Kidney (tissue), 14 donors: ENCODE data around the gene KCNMB4. TPM values are rescaled to one million over a fixed set of nuclear protein-coding genes. Genes with fewer than 3 reads are reported as not detected.

Experiments used
- DNase-seq, 5 donors: peaks; one replicate each; pipeline ENCODE4 v3.0.0-alpha.2; 2013 to 2020
- FAIRE-seq: peaks from 2 replicates; lab custom pipeline; 2012; peaks lifted over from hg19 to GRCh38; lab: Jason Lieb, UNC
- H3K27ac ChIP-seq, 2 donors: one replicate each; pipeline ENCODE4 v1.7.0; 2013; ENCODE audit warnings: low read depth in 2 of 2, low read length in 2 of 2, inconsistent platforms in 1 of 2
- H3K27me3 ChIP-seq: one replicate; pipeline ENCODE4 v1.7.1; 2013; ENCODE audit warnings: low read length, inconsistent platforms; ENCODE audit not compliant: control insufficient read depth, insufficient read depth
- H3K36me3 ChIP-seq, 3 donors: one replicate each; pipeline versions ENCODE4 v1.7.0 to v1.7.1; 2013; ENCODE audit warnings: low read length in 3 of 3, control low read depth in 1 of 3, inconsistent platforms in 1 of 3; ENCODE audit not compliant: insufficient read depth in 3 of 3, control insufficient read depth in 2 of 3
- H3K4me1 ChIP-seq, 3 donors: one replicate each; pipeline versions ENCODE4 v1.7.0 to v1.7.1; 2013; ENCODE audit warnings: low read length in 3 of 3, inconsistent platforms in 1 of 3, low read depth in 1 of 3; ENCODE audit not compliant: control insufficient read depth in 2 of 3, insufficient read depth in 2 of 3
- H3K4me3 ChIP-seq, 3 donors: one replicate each; pipeline versions ENCODE4 v1.7.0 to v1.8.1; 2013; ENCODE audit warnings: low read length in 3 of 3, control low read depth in 1 of 3, inconsistent platforms in 1 of 3
- H3K9ac ChIP-seq, 3 donors: one replicate each; pipeline versions ENCODE4 v1.7.0 to v1.7.1; 2013; ENCODE audit warnings: low read length in 3 of 3, control low read depth in 1 of 3, inconsistent platforms in 1 of 3
- H3K9me3 ChIP-seq, 3 donors: one replicate each; pipeline versions ENCODE4 v1.7.0 to v1.7.1; 2013; ENCODE audit warnings: low read length in 3 of 3, control low read depth in 1 of 3, inconsistent platforms in 1 of 3; ENCODE audit not compliant: control insufficient read depth in 2 of 3, insufficient read depth in 1 of 3
- CTCF ChIP-seq: IDR thresholded peaks from 3 replicates; pipeline ENCODE4 v1.5.1; 2012; ENCODE audit warnings: mild to moderate bottlenecking, moderate library complexity, borderline replicate concordance; ENCODE audit not compliant: insufficient read depth; ENCODE audit errors: extremely low read depth
- intact Hi-C: fragments of 100-400 bp; cut with DNase I; formaldehyde crosslinking; loops from one replicate; pipeline ENCODE4 v1.11.1; 2022
- polyA plus RNA-seq: library from polyadenylated mRNA; stranded (reverse); fragments of 350-450 nt; fragmentation: Illumina TruSeq; extraction: RNeasy Lipid Tissue Mini Kit (QIAGEN cat#74804); gene quantifications from one replicate; pipeline ENCODE4 v1.2.3, GENCODE V29; 2014; ENCODE audit warnings: low read depth, low replicate concordance; ENCODE audit not compliant: insufficient read depth
- total RNA-seq: library from RNA; stranded (reverse); fragmentation: NEBNext Ultra II Directional; extraction: Animal tissue kit (Norgen Biotek cat#: 25700); gene quantifications from one replicate; pipeline ENCODE4 v1.2.1, GENCODE V29; 2021
- donor health status: control.
- donor health status: control.
- donor health status: control.
- donor health status: control.
- donor health status: control.
- donor health status: DM: yes; HTN: yes; CAD: no.
- donor health status: Normal renal cell carcinoma (clear cell type).

The KCNMB4 gene
- total and polyA plus RNA-seq, 2 donors from 2014 or later, result 3.9 to 5.6 TPM

GRCh38 chr12:70436836-70437235 lies 70.7 kb downstream of the KCNMB4 start:
- no peaks in the 10 kb centered on the region for H3K36me3 ChIP-seq
- no peak overlapping the region for H3K9ac ChIP-seq
- H3K27me3 ChIP-seq, result no peaks in the 10 kb centered on the region
- DNase-seq (no peak), FAIRE-seq (no peak)
- intact Hi-C loops, result no loop called here
- no peak overlapping the region for H3K27ac ChIP-seq
- no peak for TF ChIP-seq CTCF
- no peaks in the 10 kb centered on the region for H3K4me1 ChIP-seq
- no peak overlapping the region for H3K4me3 ChIP-seq
- no peaks in the 10 kb centered on the region for H3K9me3 ChIP-seq

- FAIRE-seq (no peak), DNase-seq (no peak)
- H3K4me3 ChIP-seq, result no peak overlapping the region
- no peaks in the 10 kb centered on the region for H3K27me3 ChIP-seq
- H3K9me3 ChIP-seq, result no peaks in the 10 kb centered on the region
- no peaks in the 10 kb centered on the region for H3K36me3 ChIP-seq
- no peak overlapping the region for H3K27ac ChIP-seq
- intact Hi-C loops, result no loop called here
- TF ChIP-seq CTCF, result no peak
- no peak overlapping the region for H3K9ac ChIP-seq
- H3K4me1 ChIP-seq, result no peaks in the 10 kb centered on the region
These were observed 77.1 kb downstream of the KCNMB4 start for GRCh38 chr12:70443062-70443673.

GRCh38 chr12:70444903-70445302 lies 78.8 kb downstream of the KCNMB4 start:
- Histone ChIP-seq H3K36me3 (no peaks in the 10 kb centered on the region), H3K9ac (no peak overlapping the region), H3K4me3 (no peak overlapping the region), H3K4me1 (no peaks in the 10 kb centered on the region), H3K9me3 (peaks cover 0 to 10% (median 2%) of the 10 kb centered on the region in 3 donors), H3K27ac (no peak overlapping the region), H3K27me3 (no peaks in the 10 kb centered on the region)
- intact Hi-C loops, result no loop called here
- TF ChIP-seq CTCF, result no peak
- peak in 1 of 5 donors; percentile 13 for DNase-seq
- no peak for FAIRE-seq

GRCh38 chr12:70448371-70448770 lies 82.3 kb downstream of the KCNMB4 start:
- no peak for TF ChIP-seq CTCF
- H3K27me3 ChIP-seq, result no peaks in the 10 kb centered on the region
- peaks cover 0 to 18% (median 3%) of the 10 kb centered on the region in 3 donors for H3K9me3 ChIP-seq
- intact Hi-C loops, result no loop called here
- H3K4me1 ChIP-seq, result no peaks in the 10 kb centered on the region
- FAIRE-seq (no peak), DNase-seq (no peak)
- H3K36me3 ChIP-seq, result no peaks in the 10 kb centered on the region
- H3K27ac ChIP-seq, result no peak overlapping the region
- no peak overlapping the region for H3K9ac ChIP-seq
- no peak overlapping the region for H3K4me3 ChIP-seq
